Stomach (tissue), 4 donors: ENCODE measurements around the gene DYNC1I1.

Source experiments
- CTCF ChIP-seq, 7 experiments: fragments of 450-650 bp in 4 of 7; fragments of 200-600 bp in 3 of 7; sonication (generic) in 3 of 7; IDR thresholded peaks; one replicate each; pipeline ENCODE4 v1.5.1; 2016 to 2019; ENCODE audit warnings: antibody characterized with exemption in 7 of 7, control low read depth in 2 of 7, mild to moderate bottlenecking in 1 of 7
- POLR2A ChIP-seq, 4 donors: fragments of 450-650 bp; IDR thresholded peaks; one replicate each; pipeline ENCODE4 v1.6.1; 2016; ENCODE audit warnings: antibody characterized with exemption in 4 of 4, control low read depth in 2 of 4, mild to moderate bottlenecking in 1 of 4, moderate library complexity in 1 of 4
- POLR2AphosphoS5 ChIP-seq, 3 donors: sonication (generic); formaldehyde crosslinking; IDR thresholded peaks; one replicate each; pipeline ENCODE4 v1.6.1; 2016; ENCODE audit warnings: antibody characterized with exemption in 3 of 3

- TF ChIP-seq CTCF (IDR thresholded peaks at IDR 0.05) (no peak), POLR2A (IDR thresholded peaks at IDR 0.05) (no peak), POLR2AphosphoS5 (IDR thresholded peaks at IDR 0.05) (no peak)
Measured at GRCh38 chr7:95805909-95806308, 33.6 kb downstream of the DYNC1I1 start.
